Keratinocyte (primary cell): ENCODE data around the gene ARPP19.

ENCODE experiments used
- EZH2 ChIP-seq: IDR thresholded peaks from one replicate; pipeline ENCODE4 v1.6.1; 2012; ENCODE audit warnings: inconsistent platforms, mild to moderate bottlenecking, low read length, moderate library complexity
- TF ChIP-seq, protein P1 (sequence below), 3 experiments: IDR thresholded peaks in 1 of 3; conservative IDR thresholded peaks in 1 of 3; optimal IDR thresholded peaks in 1 of 3; 2 replicates in 2 of 3; 3 replicates in 1 of 3; pipeline versions ENCODE3 to v1.5.1; 2011; ENCODE audit warnings: low read length in 3 of 3, mild to moderate bottlenecking in 3 of 3, moderate library complexity in 2 of 3, control low read depth in 1 of 3, inconsistent platforms in 1 of 3; ENCODE audit not compliant: insufficient read depth in 2 of 3; ENCODE audit errors: extremely low read depth in 1 of 3

DNA sequence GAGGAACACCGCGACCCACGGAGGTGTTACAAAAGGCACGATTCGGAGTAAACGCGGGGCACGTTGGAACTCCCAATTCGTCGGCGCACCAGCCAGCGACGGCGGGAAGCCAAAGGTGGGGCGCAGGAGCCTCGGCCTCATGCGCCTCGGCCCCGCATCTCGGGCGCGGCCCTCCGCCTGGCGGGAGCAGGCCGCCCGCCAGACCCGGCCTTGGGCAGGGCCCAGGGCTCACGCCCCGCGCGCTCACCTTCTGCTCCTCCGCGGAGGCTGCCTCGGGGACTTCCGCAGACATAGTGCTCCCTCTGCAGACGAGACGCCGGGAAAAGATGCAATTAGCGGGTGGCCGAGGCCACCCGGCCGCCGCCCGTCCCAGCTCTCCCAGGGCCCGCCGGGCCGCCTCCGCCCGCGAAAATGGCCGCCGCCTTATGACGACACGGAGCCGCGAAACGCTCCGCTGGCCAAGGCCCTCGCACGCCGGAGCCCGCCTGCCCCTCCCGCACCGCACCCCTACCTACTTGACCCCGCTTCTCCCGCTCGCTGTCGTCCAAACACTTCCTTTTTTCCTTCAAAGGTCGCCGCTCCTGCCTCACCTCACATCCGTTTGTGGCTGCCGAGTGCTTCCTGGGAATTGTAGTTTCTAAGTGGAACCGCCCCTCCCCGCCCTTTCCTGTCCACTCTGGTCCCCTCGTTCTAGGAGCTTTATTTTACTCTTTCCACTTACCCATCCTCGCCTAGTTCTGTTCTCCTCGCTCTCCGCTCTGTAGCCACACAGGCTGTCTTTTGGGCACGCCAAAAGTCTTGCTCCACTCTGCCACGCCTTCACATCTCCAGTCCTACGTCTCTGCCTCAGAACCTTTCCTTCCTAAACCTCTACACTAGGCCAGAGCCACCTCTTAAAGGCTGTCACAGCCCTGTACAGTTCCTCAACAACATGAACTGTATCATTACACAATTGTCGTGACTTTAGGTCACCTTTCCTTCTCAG lies at the start of gene ARPP19:
- TF ChIP-seq, protein P1, sequence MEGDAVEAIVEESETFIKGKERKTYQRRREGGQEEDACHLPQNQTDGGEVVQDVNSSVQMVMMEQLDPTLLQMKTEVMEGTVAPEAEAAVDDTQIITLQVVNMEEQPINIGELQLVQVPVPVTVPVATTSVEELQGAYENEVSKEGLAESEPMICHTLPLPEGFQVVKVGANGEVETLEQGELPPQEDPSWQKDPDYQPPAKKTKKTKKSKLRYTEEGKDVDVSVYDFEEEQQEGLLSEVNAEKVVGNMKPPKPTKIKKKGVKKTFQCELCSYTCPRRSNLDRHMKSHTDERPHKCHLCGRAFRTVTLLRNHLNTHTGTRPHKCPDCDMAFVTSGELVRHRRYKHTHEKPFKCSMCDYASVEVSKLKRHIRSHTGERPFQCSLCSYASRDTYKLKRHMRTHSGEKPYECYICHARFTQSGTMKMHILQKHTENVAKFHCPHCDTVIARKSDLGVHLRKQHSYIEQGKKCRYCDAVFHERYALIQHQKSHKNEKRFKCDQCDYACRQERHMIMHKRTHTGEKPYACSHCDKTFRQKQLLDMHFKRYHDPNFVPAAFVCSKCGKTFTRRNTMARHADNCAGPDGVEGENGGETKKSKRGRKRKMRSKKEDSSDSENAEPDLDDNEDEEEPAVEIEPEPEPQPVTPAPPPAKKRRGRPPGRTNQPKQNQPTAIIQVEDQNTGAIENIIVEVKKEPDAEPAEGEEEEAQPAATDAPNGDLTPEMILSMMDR (optimal IDR thresholded peaks at IDR 0.05 in 1 of 3, IDR thresholded peaks at IDR 0.05 in 1 of 3, conservative IDR thresholded peaks at IDR 0.05 in 1 of 3; ENCODE audit: extremely low read depth in 1 of 3, insufficient read depth in 2 of 3, low read length in 3 of 3) = peak in 1 of 3 experiments; percentile 24
- TF ChIP-seq EZH2 = no peak
